ENCODE results near the gene GPR37L1.
A peak's percentile ranks its signal among the peaks of the same experiment; 100 is the strongest.

Gene GPR37L1

DNA sequence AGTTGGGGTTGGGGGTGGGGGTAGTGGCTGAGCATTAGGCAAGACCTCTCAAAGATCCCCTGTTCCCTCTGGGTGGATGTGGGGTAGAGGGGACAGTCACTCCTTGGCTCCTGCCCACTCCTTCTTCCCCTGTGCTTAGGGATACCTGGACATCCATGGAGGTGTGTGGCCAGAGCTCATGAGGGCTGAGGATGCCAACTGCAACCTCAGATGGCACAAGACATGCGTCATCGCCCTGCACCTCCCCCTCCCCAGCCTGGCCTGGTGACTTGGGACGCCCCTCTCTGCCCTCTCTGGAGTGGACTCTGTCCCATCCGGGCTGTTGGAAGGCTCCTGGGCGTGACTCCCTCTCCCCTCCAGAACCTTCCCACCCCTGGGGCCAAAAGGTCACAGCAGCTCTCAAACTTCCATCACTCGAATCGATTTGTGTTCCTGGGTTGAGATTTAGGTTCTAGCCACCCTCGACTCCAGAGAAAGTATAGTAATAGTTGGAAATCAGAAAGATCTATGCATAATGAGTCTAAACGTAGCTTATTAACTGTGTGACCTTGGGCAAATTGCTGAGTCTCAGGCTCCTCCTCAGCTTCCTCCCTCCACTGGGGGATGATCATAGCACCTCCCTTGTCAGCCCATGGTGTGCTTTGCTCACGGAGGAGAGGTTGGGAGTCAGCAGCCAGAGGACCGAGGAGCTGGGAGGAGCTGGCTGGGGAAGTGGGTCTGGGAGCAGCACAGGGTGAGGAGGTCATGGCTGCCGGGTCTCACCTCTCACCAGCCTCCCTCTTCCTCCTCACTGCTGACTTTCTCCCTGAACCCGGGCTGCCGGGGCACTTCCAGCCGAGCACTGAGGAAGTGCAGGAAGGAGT, 39.9 kb downstream of the GPR37L1 start:
- Histone ChIP-seq H3K36me3 (ENCODE audit: control insufficient read depth, insufficient read depth, low read length) (peaks cover 2% of the 10 kb centered on the region), H3K27me3 (replicated peaks; ENCODE audit: control insufficient read depth, insufficient read depth, low read length) (no peaks in the 10 kb centered on the region), H3K4me3 (replicated peaks; ENCODE audit: low read depth, low read length) (no peak overlapping the region)
- TF ChIP-seq, protein P1, sequence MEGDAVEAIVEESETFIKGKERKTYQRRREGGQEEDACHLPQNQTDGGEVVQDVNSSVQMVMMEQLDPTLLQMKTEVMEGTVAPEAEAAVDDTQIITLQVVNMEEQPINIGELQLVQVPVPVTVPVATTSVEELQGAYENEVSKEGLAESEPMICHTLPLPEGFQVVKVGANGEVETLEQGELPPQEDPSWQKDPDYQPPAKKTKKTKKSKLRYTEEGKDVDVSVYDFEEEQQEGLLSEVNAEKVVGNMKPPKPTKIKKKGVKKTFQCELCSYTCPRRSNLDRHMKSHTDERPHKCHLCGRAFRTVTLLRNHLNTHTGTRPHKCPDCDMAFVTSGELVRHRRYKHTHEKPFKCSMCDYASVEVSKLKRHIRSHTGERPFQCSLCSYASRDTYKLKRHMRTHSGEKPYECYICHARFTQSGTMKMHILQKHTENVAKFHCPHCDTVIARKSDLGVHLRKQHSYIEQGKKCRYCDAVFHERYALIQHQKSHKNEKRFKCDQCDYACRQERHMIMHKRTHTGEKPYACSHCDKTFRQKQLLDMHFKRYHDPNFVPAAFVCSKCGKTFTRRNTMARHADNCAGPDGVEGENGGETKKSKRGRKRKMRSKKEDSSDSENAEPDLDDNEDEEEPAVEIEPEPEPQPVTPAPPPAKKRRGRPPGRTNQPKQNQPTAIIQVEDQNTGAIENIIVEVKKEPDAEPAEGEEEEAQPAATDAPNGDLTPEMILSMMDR (IDR thresholded peaks at IDR 0.05; ENCODE audit: insufficient read depth, low read length, poor library complexity, severe bottlenecking): no peak
- DNase-seq (ENCODE audit: extremely low read depth, insufficient read length): no peak

DNA sequence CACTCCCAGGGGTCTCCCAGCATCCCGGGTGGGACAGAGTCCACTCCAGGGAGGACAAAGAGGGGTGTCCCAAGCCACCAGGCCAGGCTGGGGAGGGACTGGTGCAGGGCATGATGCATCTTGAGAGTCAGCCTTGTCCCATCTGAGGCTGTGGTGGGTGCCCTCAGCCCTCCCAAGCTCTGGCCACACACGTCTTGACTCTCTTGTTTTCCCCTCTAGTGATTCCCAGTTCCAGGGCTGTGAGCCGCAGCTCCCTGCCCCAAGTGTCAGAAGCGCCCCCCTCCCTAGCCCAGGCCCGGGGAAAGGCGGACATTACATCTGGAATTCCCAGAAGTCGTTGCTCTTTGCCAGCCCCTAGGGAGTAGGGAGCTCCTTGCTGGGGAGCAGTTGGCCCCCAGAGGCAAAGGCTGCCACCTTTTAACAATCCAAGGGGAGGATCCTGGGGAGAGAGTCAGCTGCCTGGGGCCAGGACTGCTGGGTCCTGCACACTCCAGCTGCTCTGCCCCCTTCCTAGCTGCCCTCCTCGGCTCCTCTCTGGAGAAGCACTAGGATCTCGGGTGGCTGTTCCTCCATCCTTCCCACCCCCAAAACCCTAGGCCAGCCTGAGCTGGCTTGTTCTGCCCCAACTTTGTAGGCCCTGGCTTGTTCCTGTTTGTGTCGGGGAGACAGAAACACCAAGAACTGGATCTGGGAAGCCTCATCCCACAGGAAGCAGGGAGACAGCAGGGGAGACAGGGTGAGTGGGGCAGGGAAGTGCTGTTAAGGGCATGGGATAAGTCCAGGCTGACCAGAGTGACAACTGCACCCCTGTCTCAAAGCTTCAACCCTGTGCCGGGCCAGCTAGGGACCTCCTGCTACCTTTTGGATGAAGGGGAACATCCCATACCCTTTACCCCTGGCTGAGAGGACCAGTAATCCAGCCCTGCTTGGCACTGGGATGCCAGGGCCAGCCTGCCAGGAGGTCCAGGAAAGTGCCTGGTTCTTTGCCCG, 40.9 kb downstream of the GPR37L1 start:
- H3K27me3 ChIP-seq (replicated peaks; ENCODE audit: control insufficient read depth, insufficient read depth, low read length): no peaks in the 10 kb centered on the region
- no peaks in the 10 kb centered on the region for H3K36me3 ChIP-seq (ENCODE audit: control insufficient read depth, insufficient read depth, low read length)
- H3K4me3 ChIP-seq (replicated peaks; ENCODE audit: low read depth, low read length): no peak overlapping the region
- TF ChIP-seq, protein P1 (IDR thresholded peaks at IDR 0.05; ENCODE audit: insufficient read depth, low read length, poor library complexity, severe bottlenecking): no peak
- no peak for DNase-seq (ENCODE audit: extremely low read depth, insufficient read length)

DNA sequence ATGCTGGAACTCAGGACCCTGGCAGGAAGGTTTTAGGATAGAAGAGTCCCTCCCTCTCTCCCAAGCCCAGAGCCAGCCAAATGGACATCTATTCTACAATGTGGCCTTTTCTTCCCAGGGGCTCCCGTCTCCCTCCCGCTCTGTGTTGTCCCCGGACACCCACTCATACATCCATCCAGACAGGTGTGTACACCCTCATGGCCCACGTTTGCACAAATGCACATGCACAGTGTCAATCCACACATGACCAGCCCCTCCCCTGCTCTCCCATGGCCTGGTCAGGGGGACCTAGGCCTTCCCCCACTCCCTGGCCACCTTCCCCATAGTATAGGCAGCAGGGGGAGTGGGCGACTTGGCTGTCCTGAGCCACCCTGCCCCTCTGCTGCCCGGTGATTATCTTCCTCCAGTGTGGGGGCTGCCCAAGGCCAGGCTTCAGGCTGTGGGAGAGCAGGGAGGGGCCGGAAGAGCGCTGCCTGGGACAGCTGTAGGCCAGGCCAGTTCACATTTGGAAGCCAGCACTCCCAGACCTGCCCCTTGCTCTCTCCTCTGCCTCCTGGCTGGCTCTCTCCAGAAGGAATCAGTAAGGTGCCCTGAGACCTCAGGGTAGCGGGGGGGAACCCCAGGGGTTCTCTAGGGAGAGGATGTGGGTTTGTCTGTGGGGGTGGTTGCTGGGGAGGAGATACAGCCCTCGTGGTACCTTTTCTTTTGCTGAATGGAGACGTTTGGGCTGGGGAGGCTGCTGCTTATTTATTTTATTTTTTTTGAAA, 41.7 kb downstream of the GPR37L1 start:
- Histone ChIP-seq H3K27me3 (replicated peaks; ENCODE audit: control insufficient read depth, insufficient read depth, low read length) (no peaks in the 10 kb centered on the region), H3K36me3 (ENCODE audit: control insufficient read depth, insufficient read depth, low read length) (no peaks in the 10 kb centered on the region), H3K4me3 (replicated peaks; ENCODE audit: low read depth, low read length) (no peak overlapping the region)
- TF ChIP-seq, protein P1 (IDR thresholded peaks at IDR 0.05; ENCODE audit: insufficient read depth, low read length, poor library complexity, severe bottlenecking): no peak
- DNase-seq (ENCODE audit: extremely low read depth, insufficient read length): peak; percentile 64

DNA sequence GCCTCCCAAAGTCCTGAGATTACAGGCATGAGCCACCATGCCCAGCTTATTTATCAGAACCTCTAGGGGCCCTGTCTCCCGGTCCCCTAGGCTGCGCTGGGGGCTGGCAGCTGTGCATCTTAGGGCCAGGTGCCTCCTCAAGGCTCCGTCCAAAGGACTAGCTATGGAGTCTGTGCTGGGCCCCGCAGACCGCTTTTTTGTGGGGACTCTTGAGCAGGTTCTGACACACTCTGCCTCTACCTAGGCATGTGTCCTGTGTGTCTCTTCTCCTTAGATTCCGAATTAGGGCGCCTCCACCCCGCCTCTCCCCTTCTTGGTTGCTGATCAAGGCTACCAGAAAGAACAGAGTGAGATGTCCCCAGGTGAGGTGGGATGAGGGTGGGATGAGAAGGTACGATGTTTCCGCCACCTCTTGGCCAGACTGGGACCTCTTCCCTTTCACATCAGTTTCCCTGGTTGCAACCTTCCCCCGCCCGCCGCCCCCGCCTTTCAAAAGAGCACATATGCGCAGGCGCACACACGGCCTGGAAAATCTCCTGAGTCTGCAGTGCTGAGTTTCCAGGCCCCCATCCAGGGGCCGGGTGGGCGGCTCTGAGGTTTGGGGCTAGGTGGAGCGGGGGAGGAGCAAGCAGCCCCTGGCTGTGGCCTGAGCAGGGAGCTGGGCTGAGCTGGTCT, 42.7 kb downstream of the GPR37L1 start:
- Histone ChIP-seq H3K27me3 (replicated peaks; ENCODE audit: control insufficient read depth, insufficient read depth, low read length) (no peaks in the 10 kb centered on the region), H3K36me3 (ENCODE audit: control insufficient read depth, insufficient read depth, low read length) (no peaks in the 10 kb centered on the region), H3K4me3 (replicated peaks; ENCODE audit: low read depth, low read length) (no peak overlapping the region)
- DNase-seq (ENCODE audit: extremely low read depth, insufficient read length): no peak
- TF ChIP-seq, protein P1 (IDR thresholded peaks at IDR 0.05; ENCODE audit: insufficient read depth, low read length, poor library complexity, severe bottlenecking): no peak

Measured in GM06990 (cell line).